ENCODE results near the gene STPG3. TPM values are rescaled to one million over a fixed set of nuclear protein-coding genes. Genes with fewer than 3 reads are reported as not detected.

STPG3 gene
- total and polyA plus RNA-seq, 9 of the 15 experiments (the other 6 are each of a cell fraction or from before 2014, with no cell fraction given): not detected

DNA sequence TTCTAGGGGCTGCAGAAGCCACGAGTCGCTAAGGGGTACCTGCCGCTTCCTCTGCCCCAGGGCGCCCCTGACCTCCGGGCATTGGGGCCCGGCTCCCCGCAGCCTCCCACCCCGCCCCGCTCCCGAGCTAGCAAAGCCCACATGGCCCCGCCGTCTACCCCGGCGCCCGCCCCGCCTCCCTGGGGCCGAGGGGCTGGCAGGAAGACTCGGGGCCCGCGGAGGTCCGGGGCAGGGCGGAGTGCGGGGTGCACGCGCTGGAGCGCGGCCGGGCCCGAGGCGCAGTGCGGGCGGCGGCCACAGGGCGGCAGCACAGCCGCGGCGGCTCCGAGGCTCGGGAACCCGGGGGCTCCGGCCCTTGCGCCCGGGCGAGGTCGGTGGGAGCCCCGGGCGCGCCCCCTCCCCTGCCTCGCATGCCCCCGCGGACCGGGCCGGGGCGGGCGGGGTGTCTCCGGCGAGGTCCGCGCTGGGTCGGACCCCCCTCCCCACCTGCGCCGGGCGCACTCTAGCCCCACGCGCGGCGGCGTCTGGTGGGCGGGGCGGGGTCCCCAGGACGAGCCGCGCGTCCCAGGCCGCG is 44.2 kb downstream of the STPG3 start (continued):
- TF ChIP-seq, protein P1, sequence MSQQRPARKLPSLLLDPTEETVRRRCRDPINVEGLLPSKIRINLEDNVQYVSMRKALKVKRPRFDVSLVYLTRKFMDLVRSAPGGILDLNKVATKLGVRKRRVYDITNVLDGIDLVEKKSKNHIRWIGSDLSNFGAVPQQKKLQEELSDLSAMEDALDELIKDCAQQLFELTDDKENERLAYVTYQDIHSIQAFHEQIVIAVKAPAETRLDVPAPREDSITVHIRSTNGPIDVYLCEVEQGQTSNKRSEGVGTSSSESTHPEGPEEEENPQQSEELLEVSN (IDR thresholded peaks at IDR 0.05; ENCODE audit: borderline replicate concordance in 1 of 2, extremely low read depth in 1 of 2, insufficient read depth in 1 of 2, insufficient read length in 1 of 2, low read depth in 1 of 2, low read length in 1 of 2, poor library complexity in 1 of 2, severe bottlenecking in 1 of 2): peak; percentile 63 to 89
- no peak for TF ChIP-seq FOXJ3 (CRISPR knock-in tag; IDR thresholded peaks at IDR 0.05)
- TF ChIP-seq BACH1 (tag; IDR thresholded peaks at IDR 0.05): no peak
- no peak for TF ChIP-seq SRSF1 (IDR thresholded peaks at IDR 0.05; ENCODE audit: low read depth, low read length)
- 0 out of 4 replicates have a peak, but pooled peaks of 1 of the 2 experiments have one; percentile 58 for TF ChIP-seq NONO (IDR thresholded peaks at IDR 0.05; ENCODE audit: low read depth in 2 of 2, low read length in 1 of 2)
- TF ChIP-seq TOE1 (IDR thresholded peaks at IDR 0.05; ENCODE audit: borderline replicate concordance): no peak
- TF ChIP-seq TOE1 (CRISPR knock-in tag; IDR thresholded peaks at IDR 0.05; ENCODE audit: borderline replicate concordance, low read depth): no peak
- TF ChIP-seq, protein P2, sequence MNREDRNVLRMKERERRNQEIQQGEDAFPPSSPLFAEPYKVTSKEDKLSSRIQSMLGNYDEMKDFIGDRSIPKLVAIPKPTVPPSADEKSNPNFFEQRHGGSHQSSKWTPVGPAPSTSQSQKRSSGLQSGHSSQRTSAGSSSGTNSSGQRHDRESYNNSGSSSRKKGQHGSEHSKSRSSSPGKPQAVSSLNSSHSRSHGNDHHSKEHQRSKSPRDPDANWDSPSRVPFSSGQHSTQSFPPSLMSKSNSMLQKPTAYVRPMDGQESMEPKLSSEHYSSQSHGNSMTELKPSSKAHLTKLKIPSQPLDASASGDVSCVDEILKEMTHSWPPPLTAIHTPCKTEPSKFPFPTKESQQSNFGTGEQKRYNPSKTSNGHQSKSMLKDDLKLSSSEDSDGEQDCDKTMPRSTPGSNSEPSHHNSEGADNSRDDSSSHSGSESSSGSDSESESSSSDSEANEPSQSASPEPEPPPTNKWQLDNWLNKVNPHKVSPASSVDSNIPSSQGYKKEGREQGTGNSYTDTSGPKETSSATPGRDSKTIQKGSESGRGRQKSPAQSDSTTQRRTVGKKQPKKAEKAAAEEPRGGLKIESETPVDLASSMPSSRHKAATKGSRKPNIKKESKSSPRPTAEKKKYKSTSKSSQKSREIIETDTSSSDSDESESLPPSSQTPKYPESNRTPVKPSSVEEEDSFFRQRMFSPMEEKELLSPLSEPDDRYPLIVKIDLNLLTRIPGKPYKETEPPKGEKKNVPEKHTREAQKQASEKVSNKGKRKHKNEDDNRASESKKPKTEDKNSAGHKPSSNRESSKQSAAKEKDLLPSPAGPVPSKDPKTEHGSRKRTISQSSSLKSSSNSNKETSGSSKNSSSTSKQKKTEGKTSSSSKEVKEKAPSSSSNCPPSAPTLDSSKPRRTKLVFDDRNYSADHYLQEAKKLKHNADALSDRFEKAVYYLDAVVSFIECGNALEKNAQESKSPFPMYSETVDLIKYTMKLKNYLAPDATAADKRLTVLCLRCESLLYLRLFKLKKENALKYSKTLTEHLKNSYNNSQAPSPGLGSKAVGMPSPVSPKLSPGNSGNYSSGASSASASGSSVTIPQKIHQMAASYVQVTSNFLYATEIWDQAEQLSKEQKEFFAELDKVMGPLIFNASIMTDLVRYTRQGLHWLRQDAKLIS (CRISPR knock-in tag; IDR thresholded peaks at IDR 0.05): no peak
- TF ChIP-seq MAFF (IDR thresholded peaks at IDR 0.05; ENCODE audit: low read length): no peak
- TF ChIP-seq CXXC5 (CRISPR knock-in tag; IDR thresholded peaks at IDR 0.05): peak; percentile 76
- TF ChIP-seq SMAD1 (IDR thresholded peaks at IDR 0.05; ENCODE audit: low read depth, low read length, partially characterized antibody): no peak
- TF ChIP-seq ETS2 (tag; IDR thresholded peaks at IDR 0.05; ENCODE audit: borderline replicate concordance, poor library complexity, severe bottlenecking): no peak
- TF ChIP-seq POLR2H (tag; IDR thresholded peaks at IDR 0.05; ENCODE audit: low read depth): no peak
- TF ChIP-seq, protein P3, sequence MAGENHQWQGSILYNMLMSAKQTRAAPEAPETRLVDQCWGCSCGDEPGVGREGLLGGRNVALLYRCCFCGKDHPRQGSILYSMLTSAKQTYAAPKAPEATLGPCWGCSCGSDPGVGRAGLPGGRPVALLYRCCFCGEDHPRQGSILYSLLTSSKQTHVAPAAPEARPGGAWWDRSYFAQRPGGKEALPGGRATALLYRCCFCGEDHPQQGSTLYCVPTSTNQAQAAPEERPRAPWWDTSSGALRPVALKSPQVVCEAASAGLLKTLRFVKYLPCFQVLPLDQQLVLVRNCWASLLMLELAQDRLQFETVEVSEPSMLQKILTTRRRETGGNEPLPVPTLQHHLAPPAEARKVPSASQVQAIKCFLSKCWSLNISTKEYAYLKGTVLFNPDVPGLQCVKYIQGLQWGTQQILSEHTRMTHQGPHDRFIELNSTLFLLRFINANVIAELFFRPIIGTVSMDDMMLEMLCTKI (IDR thresholded peaks at IDR 0.05; ENCODE audit: partially characterized antibody): no peak
- TF ChIP-seq RBBP5 (IDR thresholded peaks at IDR 0.05; ENCODE audit: borderline replicate concordance, insufficient read depth, low read length, poor library complexity, severe bottlenecking): no peak
- no peak for TF ChIP-seq FOXA1 (IDR thresholded peaks at IDR 0.05; ENCODE audit: borderline replicate concordance)
- TF ChIP-seq, protein P4, sequence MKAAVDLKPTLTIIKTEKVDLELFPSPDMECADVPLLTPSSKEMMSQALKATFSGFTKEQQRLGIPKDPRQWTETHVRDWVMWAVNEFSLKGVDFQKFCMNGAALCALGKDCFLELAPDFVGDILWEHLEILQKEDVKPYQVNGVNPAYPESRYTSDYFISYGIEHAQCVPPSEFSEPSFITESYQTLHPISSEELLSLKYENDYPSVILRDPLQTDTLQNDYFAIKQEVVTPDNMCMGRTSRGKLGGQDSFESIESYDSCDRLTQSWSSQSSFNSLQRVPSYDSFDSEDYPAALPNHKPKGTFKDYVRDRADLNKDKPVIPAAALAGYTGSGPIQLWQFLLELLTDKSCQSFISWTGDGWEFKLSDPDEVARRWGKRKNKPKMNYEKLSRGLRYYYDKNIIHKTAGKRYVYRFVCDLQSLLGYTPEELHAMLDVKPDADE (conservative IDR thresholded peaks at IDR 0.05; ENCODE audit: control insufficient read depth, low read depth, low read length): peak; percentile 47; the same call in 1 of the 2 replicates
